ENCODE measurements around the gene TIMM17A. TPM values are rescaled to one million over a fixed set of nuclear protein-coding genes. Genes with fewer than 3 reads are reported as not detected.

TIMM17A gene
- total RNA-seq, 1 donor from 2014 or later, result 50.5 TPM

DNA sequence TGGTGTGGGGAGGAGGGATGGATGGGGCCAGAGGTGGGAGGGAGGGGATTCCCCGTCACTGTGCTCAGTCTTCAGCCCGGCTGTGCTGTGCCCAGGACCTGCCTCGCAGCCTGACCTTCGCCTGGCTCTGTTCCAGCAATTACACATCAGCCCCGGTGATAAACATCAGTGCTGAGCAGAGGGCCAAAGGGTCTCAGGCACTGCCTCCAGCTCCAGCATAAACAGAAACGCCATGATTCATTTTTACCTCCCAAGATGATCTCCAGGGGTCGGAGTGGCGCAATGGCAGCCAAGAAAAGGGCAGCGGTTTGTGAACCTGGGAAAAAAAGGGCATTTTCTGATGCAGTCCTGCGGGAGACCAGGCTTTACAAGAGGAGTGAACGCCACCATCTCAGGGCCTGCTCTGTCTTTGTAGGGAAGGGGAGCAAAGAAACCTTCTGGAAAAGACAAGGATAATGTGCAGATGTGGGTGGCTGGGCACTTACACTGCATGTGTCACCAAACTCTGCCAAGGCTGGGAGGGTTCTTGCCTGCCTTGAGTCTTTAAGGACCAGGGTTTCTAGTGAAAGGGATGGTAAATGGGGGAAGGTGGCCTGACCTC, 38.6 kb upstream of the TIMM17A start:
- Histone ChIP-seq H3K9me3 (ENCODE audit: low read depth) (no peaks in the 10 kb centered on the region), H3F3A (ENCODE audit: low read depth) (peaks cover 13% of the 10 kb centered on the region), H3K9ac (no peak overlapping the region), H3K4me1 (peaks cover 6% of the 10 kb centered on the region), H4K20me1 (ENCODE audit: low read depth) (no peaks in the 10 kb centered on the region), H3K27me3 (no peaks in the 10 kb centered on the region), H3K36me3 (no peaks in the 10 kb centered on the region), H3K4me3 (no peak overlapping the region), H3K79me2 (ENCODE audit: low read depth) (no peaks in the 10 kb centered on the region), H3K27ac (no peak overlapping the region), H3K4me2 (no peak overlapping the region), H2AFZ (replicated peaks) (no peak overlapping the region)
- H3K4me1 Mint-ChIP-seq, result peaks cover 27% of the 10 kb centered on the region
- no peak overlapping the region for H3K4me3 Mint-ChIP-seq
- TF ChIP-seq EZH2phosphoT487 (IDR thresholded peaks at IDR 0.05) (no peak), EZH2 (IDR thresholded peaks at IDR 0.05) (no peak)
- TF ChIP-seq, protein P1, sequence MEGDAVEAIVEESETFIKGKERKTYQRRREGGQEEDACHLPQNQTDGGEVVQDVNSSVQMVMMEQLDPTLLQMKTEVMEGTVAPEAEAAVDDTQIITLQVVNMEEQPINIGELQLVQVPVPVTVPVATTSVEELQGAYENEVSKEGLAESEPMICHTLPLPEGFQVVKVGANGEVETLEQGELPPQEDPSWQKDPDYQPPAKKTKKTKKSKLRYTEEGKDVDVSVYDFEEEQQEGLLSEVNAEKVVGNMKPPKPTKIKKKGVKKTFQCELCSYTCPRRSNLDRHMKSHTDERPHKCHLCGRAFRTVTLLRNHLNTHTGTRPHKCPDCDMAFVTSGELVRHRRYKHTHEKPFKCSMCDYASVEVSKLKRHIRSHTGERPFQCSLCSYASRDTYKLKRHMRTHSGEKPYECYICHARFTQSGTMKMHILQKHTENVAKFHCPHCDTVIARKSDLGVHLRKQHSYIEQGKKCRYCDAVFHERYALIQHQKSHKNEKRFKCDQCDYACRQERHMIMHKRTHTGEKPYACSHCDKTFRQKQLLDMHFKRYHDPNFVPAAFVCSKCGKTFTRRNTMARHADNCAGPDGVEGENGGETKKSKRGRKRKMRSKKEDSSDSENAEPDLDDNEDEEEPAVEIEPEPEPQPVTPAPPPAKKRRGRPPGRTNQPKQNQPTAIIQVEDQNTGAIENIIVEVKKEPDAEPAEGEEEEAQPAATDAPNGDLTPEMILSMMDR (IDR thresholded peaks at IDR 0.05), result no peak
- DNase-seq (ENCODE audit: low spot score), result no peak
- H3K36me3 Mint-ChIP-seq, result no peaks in the 10 kb centered on the region
- peaks cover 16% of the 10 kb centered on the region for H3K27me3 Mint-ChIP-seq (ENCODE audit: insufficient read depth, low read depth)
- H3K27ac Mint-ChIP-seq, result peak overlapping the region; percentile 89
- no peaks in the 10 kb centered on the region for H3K9me3 Mint-ChIP-seq

DNA sequence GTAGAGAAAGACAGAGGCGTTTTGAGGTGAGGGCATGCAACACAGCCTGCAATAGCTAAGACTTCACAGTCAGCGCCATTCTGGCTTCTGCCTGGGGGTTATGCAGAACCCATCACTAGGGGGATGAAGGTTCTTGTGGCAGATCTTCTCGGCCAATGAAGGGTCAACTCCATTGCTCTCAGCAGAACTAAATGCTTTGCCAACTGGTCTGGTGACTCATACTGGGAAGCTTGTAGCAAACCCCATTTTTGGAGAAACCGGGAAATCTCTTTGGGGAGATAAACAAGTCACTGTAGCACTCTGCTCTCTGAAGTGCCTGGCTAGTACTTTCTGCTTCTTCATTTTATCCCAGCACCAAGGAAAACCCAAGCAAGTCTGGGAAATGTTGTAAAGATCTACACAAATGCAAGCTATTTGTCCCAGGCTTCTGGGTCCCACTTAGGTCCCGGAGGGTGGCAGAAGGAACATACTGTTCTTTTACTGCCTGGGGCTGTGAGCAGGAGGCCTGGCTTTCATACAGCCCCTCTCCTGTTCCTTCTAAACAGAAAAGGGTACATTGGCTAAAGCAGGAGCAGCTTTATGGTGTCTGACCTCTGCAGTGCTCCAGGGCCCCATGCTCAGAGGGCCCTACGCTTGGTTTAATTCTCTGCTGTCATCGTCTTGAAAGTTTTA, 37.8 kb upstream of the TIMM17A start:
- no peaks in the 10 kb centered on the region for H4K20me1 ChIP-seq (ENCODE audit: low read depth)
- H3K27ac ChIP-seq, result no peak overlapping the region
- Mint-ChIP-seq H3K9me3 (no peaks in the 10 kb centered on the region), H3K4me1 (peaks cover 20% of the 10 kb centered on the region), H3K27me3 (ENCODE audit: insufficient read depth, low read depth) (peaks cover 15% of the 10 kb centered on the region), H3K27ac (peak overlapping the region; percentile 11), H3K36me3 (no peaks in the 10 kb centered on the region), H3K4me3 (no peak overlapping the region)
- DNase-seq (ENCODE audit: low spot score), result no peak
- TF ChIP-seq EZH2phosphoT487 (IDR thresholded peaks at IDR 0.05), result no peak
- TF ChIP-seq EZH2 (IDR thresholded peaks at IDR 0.05), result no peak
- TF ChIP-seq, protein P1 (IDR thresholded peaks at IDR 0.05), result no peak
- no peaks in the 10 kb centered on the region for H3K36me3 ChIP-seq
- H3K79me2 ChIP-seq (ENCODE audit: low read depth), result no peaks in the 10 kb centered on the region
- no peak overlapping the region for H3K4me3 ChIP-seq
- H3K9me3 ChIP-seq (ENCODE audit: low read depth), result no peaks in the 10 kb centered on the region
- H3K4me2 ChIP-seq, result no peak overlapping the region
- H3F3A ChIP-seq (ENCODE audit: low read depth), result peaks cover 6% of the 10 kb centered on the region
- no peaks in the 10 kb centered on the region for H3K27me3 ChIP-seq
- no peak overlapping the region for H3K9ac ChIP-seq
- H3K4me1 ChIP-seq, result no peaks in the 10 kb centered on the region
- no peak overlapping the region for H2AFZ ChIP-seq (replicated peaks)

DNA sequence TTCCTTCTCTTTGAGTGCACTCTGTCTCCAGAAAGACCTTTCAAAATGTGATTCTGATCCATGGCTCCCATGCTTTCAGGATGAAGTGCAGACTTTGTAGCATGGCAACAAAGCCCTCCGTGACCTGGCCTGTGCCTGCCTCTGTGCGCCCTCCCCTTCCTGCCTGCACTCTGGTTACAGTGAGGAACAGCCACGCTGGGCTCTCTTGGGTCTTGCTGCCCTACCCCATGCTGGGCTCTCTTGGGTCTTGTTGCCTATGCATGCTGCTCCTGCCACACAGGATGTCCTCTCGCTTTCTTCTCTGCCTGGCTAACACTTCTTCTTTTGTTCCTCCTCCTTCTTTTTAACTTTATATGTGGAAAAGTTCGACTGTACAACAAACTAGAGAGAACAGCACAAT, 37.0 kb upstream of the TIMM17A start:
- H3K4me3 Mint-ChIP-seq, result no peak overlapping the region
- no peaks in the 10 kb centered on the region for H3K36me3 Mint-ChIP-seq
- TF ChIP-seq EZH2phosphoT487 (IDR thresholded peaks at IDR 0.05), result no peak
- TF ChIP-seq, protein P1 (IDR thresholded peaks at IDR 0.05), result no peak
- no peak for TF ChIP-seq EZH2 (IDR thresholded peaks at IDR 0.05)
- no peak overlapping the region for H3K27ac ChIP-seq
- H3K9me3 Mint-ChIP-seq, result no peaks in the 10 kb centered on the region
- no peak for DNase-seq (ENCODE audit: low spot score)
- no peaks in the 10 kb centered on the region for H3K4me1 ChIP-seq
- peak overlapping the region; percentile 11 for H3K27ac Mint-ChIP-seq
- H3K4me3 ChIP-seq, result no peak overlapping the region
- no peak overlapping the region for H3K4me2 ChIP-seq
- H3K36me3 ChIP-seq, result no peaks in the 10 kb centered on the region
- H3K27me3 Mint-ChIP-seq (ENCODE audit: insufficient read depth, low read depth), result peaks cover 10% of the 10 kb centered on the region
- no peaks in the 10 kb centered on the region for H4K20me1 ChIP-seq (ENCODE audit: low read depth)
- H3K9me3 ChIP-seq (ENCODE audit: low read depth), result no peaks in the 10 kb centered on the region
- no peaks in the 10 kb centered on the region for H3K27me3 ChIP-seq
- H3F3A ChIP-seq (ENCODE audit: low read depth), result no peaks in the 10 kb centered on the region
- no peak overlapping the region for H3K9ac ChIP-seq
- no peaks in the 10 kb centered on the region for H3K79me2 ChIP-seq (ENCODE audit: low read depth)
- H2AFZ ChIP-seq (replicated peaks), result no peak overlapping the region
- H3K4me1 Mint-ChIP-seq, result peaks cover 20% of the 10 kb centered on the region

Measured in neural progenitor cell (in vitro differentiated cells).